ENCODE results near the gene MEIKIN.

DNA sequence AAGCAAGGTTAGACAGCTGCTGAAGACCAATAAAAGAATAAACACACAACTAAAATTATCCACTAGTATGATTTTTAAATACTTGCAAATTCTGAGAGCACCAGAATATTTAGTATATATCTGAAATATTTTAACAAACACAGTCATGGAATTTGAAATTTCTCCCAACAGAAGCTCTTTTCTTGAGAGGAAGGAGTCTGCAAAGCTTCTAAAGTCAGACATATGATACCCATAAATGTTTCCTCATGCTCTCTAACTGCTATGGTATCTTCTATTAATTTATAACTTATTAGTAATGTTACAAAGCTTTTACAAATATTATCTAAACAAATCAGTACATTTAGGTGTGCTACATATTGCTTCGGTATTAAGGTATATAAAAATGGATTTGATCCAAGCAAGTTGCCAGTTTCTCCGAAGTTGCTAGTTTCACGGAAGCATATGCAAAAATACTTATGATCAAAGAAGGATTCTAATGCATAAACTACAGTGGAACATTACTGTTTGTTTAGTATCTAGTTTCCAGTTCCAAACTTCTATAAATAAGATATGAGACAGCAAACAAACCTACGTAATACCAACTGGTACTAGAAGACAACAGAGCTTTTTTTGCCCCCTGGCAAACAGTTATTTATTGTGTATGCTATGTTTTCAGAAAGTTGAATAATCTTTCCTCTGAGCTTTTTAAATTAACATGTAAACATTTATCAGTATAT lies 170.7 kb downstream of the MEIKIN start:
- TF ChIP-seq CTCF (conservative IDR thresholded peaks at IDR 0.05; ENCODE audit: low read depth, low read length) (no peak), EZH2phosphoT487 (IDR thresholded peaks at IDR 0.05; ENCODE audit: borderline replicate concordance, low read length) (no peak)
